ENCODE results near the gene PIEZO1.

DNA sequence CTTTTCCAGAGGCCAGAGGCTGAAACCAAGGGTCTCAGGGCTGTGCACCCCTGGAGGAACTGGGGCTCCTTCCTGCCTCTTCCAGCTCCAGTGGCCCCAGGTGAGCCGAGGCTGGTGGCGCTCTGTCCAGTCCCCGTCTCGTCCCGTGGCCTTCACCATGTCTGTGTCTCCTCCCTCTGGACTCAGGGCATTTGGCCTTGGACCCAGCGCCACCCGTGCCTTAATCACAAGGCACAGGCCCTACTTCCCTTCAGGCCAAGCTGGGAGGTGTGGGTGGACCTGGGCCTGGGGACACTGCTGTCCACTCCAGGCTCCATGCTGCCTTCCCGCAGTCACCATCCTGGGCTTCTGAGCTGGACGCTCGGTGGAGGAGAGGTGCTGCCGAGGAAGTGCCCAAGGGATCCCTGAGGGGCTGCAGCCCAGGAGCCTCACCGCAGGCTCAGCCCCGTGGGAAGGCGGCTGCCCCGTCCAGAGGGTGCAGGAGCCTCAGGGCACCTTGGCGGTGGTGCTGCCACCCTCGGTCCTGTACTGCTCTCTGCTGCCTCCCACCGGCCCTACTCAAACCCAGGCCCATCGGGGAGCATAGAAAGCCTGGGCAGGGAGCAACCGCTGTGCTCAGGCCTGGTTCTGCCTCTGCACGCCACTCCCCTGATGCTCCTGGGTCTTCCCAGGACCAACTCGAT lies 36.3 kb upstream of the PIEZO1 start:
- TF ChIP-seq EP300 (IDR thresholded peaks at IDR 0.05), result no peak
- TF ChIP-seq, protein P1, sequence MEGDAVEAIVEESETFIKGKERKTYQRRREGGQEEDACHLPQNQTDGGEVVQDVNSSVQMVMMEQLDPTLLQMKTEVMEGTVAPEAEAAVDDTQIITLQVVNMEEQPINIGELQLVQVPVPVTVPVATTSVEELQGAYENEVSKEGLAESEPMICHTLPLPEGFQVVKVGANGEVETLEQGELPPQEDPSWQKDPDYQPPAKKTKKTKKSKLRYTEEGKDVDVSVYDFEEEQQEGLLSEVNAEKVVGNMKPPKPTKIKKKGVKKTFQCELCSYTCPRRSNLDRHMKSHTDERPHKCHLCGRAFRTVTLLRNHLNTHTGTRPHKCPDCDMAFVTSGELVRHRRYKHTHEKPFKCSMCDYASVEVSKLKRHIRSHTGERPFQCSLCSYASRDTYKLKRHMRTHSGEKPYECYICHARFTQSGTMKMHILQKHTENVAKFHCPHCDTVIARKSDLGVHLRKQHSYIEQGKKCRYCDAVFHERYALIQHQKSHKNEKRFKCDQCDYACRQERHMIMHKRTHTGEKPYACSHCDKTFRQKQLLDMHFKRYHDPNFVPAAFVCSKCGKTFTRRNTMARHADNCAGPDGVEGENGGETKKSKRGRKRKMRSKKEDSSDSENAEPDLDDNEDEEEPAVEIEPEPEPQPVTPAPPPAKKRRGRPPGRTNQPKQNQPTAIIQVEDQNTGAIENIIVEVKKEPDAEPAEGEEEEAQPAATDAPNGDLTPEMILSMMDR (IDR thresholded peaks at IDR 0.05), result no peak
